Mucosa of descending colon (tissue), 3 donors: ENCODE data around the gene OS9. TPM values are rescaled to one million over a fixed set of nuclear protein-coding genes. Genes with fewer than 3 reads are reported as not detected.
A peak's percentile ranks its signal among the peaks of the same experiment; 100 is the strongest.
"Not testable (repeated sequence)": the region's sequence is repeated elsewhere in the genome, so short reads cannot be mapped to it uniquely, and the experiment has no call there.

Experiments
- ATAC-seq: fragments of 200-7000 bp; cut with Tn5 transposase; one replicate; pipeline ENCODE4 v1.9.1; 2020; ENCODE audit warnings: mild to moderate bottlenecking, moderate library complexity
- DNase-seq, 3 donors: peaks; one replicate each; pipeline ENCODE4 v3.0.0-alpha.2; 2020
- H3K36me3 ChIP-seq: fragments of 200-600 bp; one replicate; pipeline ENCODE4 v1.8.0; 2021; ENCODE audit warnings: low read depth, mild to moderate bottlenecking
- H3K4me1 ChIP-seq: fragments of 200-600 bp; one replicate; pipeline ENCODE4 v1.8.0; 2021; ENCODE audit warnings: low read depth, mild to moderate bottlenecking
- H3K4me3 ChIP-seq: fragments of 200-600 bp; one replicate; pipeline ENCODE4 v1.8.0; 2021; ENCODE audit warnings: mild to moderate bottlenecking
- H3K9me3 ChIP-seq: fragments of 200-600 bp; one replicate; pipeline ENCODE4 v1.8.0; 2021; ENCODE audit warnings: mild to moderate bottlenecking
- CTCF ChIP-seq: fragments of 200-600 bp; IDR thresholded peaks from one replicate; pipeline ENCODE4 v1.8.0; 2022; ENCODE audit warnings: antibody characterized with exemption, mild to moderate bottlenecking
- intact Hi-C, 2 donors: fragments of 100-400 bp; cut with DNase I in 1 of 2; cut with micrococcal nuclease in 1 of 2; formaldehyde crosslinking; loops; one replicate each; pipeline versions ENCODE4 v1.11.0 to v1.11.1; 2022; cut with DNase I, micrococcal nuclease
- long read RNA-seq, 2 donors: library from polyadenylated mRNA; unstranded; transcript quantifications; one replicate each; pipeline ENCODE4 v2.0.0, GENCODE V29; 2019 to 2021
- total RNA-seq, 3 donors: library from RNA; stranded (reverse); fragmentation: NEBNext Ultra II Directional in 2 of 3; extraction: Animal tissue kit (Norgen Biotek cat#: 25700) in 2 of 3; gene quantifications; one replicate each; pipeline versions ENCODE4 v1.2.1 to v1.2.4, GENCODE V29; 2021 to 2023
- donor health status: DM: no; HTN: no; CAD: no; lungs with moderate emphysema.
- donor health status: DM: no; HTN: no; CAD: no.
- donor health status: DM: no; HTN: yes; CAD: no.

OS9 gene
- total RNA-seq, result 100 to 1,000 TPM; 230 to 282 (median 282) TPM
- long read RNA-seq, donor 1, transcript OS9-204 (15 exons, 2,091 nt), result minor isoform, 9 of 365 reads
- long read RNA-seq, donor 1, transcript OS9-201 (14 exons, 2,505 nt), result minor isoform, 39 of 365 reads
- long read RNA-seq, donor 1, transcript OS9-220 (14 exons, 2,135 nt), result minor isoform, 90 of 365 reads
- long read RNA-seq, donor 1, transcript OS9-202 (15 exons, 2,691 nt), result major isoform, 100 of 365 reads
- long read RNA-seq, donor 1, partial matches to known transcripts, result 42 of 365 reads
- long read RNA-seq, donor 1, other reads (novel, unspliced or antisense), result 82 of 365 reads
- long read RNA-seq, donor 2, transcript OS9-201 (14 exons, 2,505 nt), result minor isoform, 28 of 177 reads
- long read RNA-seq, donor 2, transcript OS9-220 (14 exons, 2,135 nt), result major isoform, 52 of 177 reads
- long read RNA-seq, donor 2, transcript OS9-202 (15 exons, 2,691 nt), result minor isoform, 34 of 177 reads
- long read RNA-seq, donor 2, partial matches to known transcripts, result 25 of 177 reads
- long read RNA-seq, donor 2, other reads (novel, unspliced or antisense), result 31 of 177 reads

- peaks cover 5% of the 10 kb centered on the region for H3K36me3 ChIP-seq
- H3K9me3 ChIP-seq, result no peaks in the 10 kb centered on the region
- intact Hi-C loops, result no loop called here
- peak within 1 kb of the TSS; percentile 61 for H3K4me3 ChIP-seq
- DNase-seq, result peak; percentile 90 to 98 (median 94)
- H3K4me1 ChIP-seq, result peaks cover 9% of the 10 kb centered on the region
- TF ChIP-seq CTCF, result peak; percentile 86
- ATAC-seq, result peak; percentile 98
These were observed at the start of gene OS9 for GRCh38 chr12:57693659-57694458. TSS of gene OS9 (plus strand) at chr12:57694132. CDS start at chr12:57694162, 30 bp downstream.

GRCh38 chr12:57645990-57646658 lies 47.8 kb upstream of the OS9 start:
- intact Hi-C loops, H3K4me1 ChIP-seq, ATAC-seq, DNase-seq, H3K4me3 ChIP-seq, H3K36me3 ChIP-seq: not testable (repeated sequence)
- H3K9me3 ChIP-seq, result peaks cover 14% of the 10 kb centered on the region

GRCh38 chr12:57646659-57647049 lies 47.3 kb upstream of the OS9 start:
- H3K4me3 ChIP-seq, H3K36me3 ChIP-seq, H3K4me1 ChIP-seq, DNase-seq, intact Hi-C loops, ATAC-seq: not testable (repeated sequence)
- peaks cover 14% of the 10 kb centered on the region for H3K9me3 ChIP-seq

- no peaks in the 10 kb centered on the region for H3K36me3 ChIP-seq
- no peak for ATAC-seq
- intact Hi-C loops, result no loop called here
These were observed 39.9 kb upstream of the OS9 start for GRCh38 chr12:57654042-57654441.

GRCh38 chr12:57655541-57656240 lies 38.2 kb upstream of the OS9 start:
- DNase-seq, result no peak
- H3K4me1 ChIP-seq, result no peaks in the 10 kb centered on the region
- no peaks in the 10 kb centered on the region for H3K36me3 ChIP-seq
- H3K9me3 ChIP-seq, result no peaks in the 10 kb centered on the region
- no peak overlapping the region for H3K4me3 ChIP-seq
- intact Hi-C loops, result no loop called here
- no peak for ATAC-seq
- no peak for TF ChIP-seq CTCF

More at GRCh38 chr12:57654042-57654441, 39.9 kb upstream of the OS9 start:
- Histone ChIP-seq H3K9me3 (no peaks in the 10 kb centered on the region), H3K4me1 (no peaks in the 10 kb centered on the region), H3K4me3 (no peak overlapping the region)
- TF ChIP-seq CTCF, result no peak
- no peak for DNase-seq

- H3K9me3 ChIP-seq, H3K4me1 ChIP-seq, DNase-seq, H3K36me3 ChIP-seq, H3K4me3 ChIP-seq, intact Hi-C loops, ATAC-seq: not testable (repeated sequence)
These were observed 37.5 kb upstream of the OS9 start for GRCh38 chr12:57656408-57656807.
